LNCaP clone FGC (cell line): ENCODE measurements around the gene DCTN4.

ENCODE experiments used
- DNase-seq: peaks from one replicate; pipeline ENCODE4 v3.0.0-alpha.2; 2011; ENCODE audit warnings: low read depth
- H3K4me3 ChIP-seq: 2 replicates; pipeline ENCODE4 v1.5.1; 2011; ENCODE audit warnings: mild to moderate bottlenecking, low read depth, low read length, control low read depth
- CTCF ChIP-seq: IDR thresholded peaks from 2 replicates; pipeline ENCODE4 v1.5.1; 2012; ENCODE audit warnings: mild to moderate bottlenecking; ENCODE audit not compliant: control insufficient read depth, insufficient read depth; ENCODE audit errors: extremely low read depth

DCTN4 gene

DNA sequence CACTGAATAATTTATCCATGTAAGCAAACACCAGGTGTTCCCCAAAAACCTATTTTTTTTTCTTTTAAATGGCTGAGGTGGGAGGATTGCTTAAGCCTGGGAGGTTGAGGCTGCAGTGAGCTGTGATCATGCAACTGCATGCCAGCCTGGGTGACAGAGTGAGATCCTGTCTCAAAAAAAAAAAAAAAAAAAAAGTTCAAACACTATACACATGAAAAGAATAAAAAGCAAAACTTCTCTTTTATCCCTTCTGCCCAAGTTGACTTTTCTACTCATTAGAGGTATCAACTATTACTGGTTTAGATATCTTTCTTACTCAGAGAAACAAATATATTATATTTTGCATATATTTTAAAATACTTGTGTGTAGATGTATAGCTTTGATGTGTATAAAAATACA lies 17.8 kb downstream of the DCTN4 start:
- DNase-seq, result no peak
- TF ChIP-seq CTCF, result no peak
- no peak overlapping the region for H3K4me3 ChIP-seq

GRCh38 chr5:150738862-150739261 lies 20.0 kb downstream of the DCTN4 start:
- TF ChIP-seq CTCF, result no peak
- DNase-seq, result no peak
- H3K4me3 ChIP-seq, result no peak overlapping the region

- no peak overlapping the region for H3K4me3 ChIP-seq
- TF ChIP-seq CTCF, result no peak
- DNase-seq, result no peak
These were observed 24.0 kb downstream of the DCTN4 start for GRCh38 chr5:150734579-150735384.

DNA sequence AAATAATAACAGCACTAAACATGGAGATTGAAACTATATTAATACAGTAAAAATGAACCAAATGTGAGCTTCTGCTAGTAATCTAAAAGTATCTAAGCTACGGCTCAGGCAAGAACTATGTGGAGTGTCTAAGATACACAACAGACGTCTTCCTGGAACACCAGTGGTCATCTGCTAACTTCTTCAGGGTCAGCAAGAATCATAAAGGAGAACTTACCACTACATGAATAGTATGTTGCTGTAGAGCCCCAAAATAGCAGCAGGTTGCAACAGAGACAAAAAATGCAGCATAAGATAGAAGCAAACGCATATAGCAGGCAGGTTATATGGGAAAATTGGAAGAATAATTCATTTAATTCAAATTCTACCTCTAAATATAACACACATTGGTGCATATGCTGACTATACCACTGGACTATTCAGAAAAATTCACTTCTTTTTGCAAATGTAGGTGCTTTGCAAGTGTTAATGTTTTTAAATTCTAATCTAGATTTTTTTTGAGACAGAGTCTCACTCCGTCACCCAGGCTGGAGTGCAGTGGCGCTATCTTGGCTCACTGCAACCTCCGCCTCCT lies 27.1 kb downstream of the DCTN4 start:
- no peak overlapping the region for H3K4me3 ChIP-seq
- no peak for DNase-seq
- no peak for TF ChIP-seq CTCF

DNA sequence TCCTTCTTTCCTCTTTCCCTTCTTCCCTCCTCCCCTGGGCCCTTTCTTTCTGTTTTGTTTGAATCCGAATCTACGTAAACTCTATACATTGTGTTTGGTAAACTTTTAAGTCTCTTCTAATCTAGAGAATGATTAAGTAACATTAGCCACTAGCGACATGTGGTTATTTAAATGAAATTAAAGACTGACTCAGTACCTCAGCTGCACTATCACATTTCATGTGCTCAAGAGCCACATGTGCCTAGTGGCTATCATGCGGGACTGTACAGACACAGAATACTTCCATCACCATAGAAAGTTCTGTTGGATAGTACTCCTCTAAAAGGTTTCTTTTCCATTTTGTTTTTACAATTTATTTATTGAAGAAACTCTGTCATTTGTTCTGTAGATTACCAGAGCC lies 29.0 kb downstream of the DCTN4 start:
- no peak for DNase-seq
- TF ChIP-seq CTCF, result no peak
- no peak overlapping the region for H3K4me3 ChIP-seq

DNA sequence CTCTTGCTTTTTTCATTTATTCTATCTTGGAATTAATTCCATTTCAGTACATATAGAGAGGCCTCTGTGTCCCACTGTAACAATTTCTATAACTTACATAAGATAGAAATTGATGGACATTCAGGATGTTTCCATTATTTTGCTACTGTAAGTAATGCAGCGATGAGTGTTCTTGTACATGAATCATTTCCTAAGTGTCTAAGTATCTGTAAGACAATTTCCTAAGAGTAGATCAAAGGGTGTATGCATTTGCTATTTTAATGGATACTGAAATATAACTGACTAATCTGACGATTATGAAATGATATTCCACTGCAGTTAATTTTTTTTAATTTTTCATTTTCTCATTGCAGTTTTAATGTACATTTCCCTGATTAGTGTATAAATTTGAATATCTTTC lies 35.0 kb downstream of the DCTN4 start:
- no peak for TF ChIP-seq CTCF
- no peak for DNase-seq

More for the DNA sequence above, 35.0 kb downstream of the DCTN4 start:
- H3K4me3 ChIP-seq, result no peak overlapping the region
